HG03103 (cell line): Measurements from ENCODE around the gene PAPSS2.
"Not testable (repeated sequence)": the region's sequence is repeated elsewhere in the genome, so short reads cannot be mapped to it uniquely, and the experiment has no call there.

Experiments used
- ATAC-seq: cut with Tn5 transposase; IDR thresholded peaks from one replicate; pipeline ENCODE4 v1.9.1; 2021; ENCODE audit warnings: low read depth; ENCODE audit not compliant: unreplicated experiment

Gene PAPSS2

GRCh38 chr10:87642486-87642885 is 17.2 kb upstream of the PAPSS2 start:
- no peak for ATAC-seq

GRCh38 chr10:87642988-87643387 is 16.7 kb upstream of the PAPSS2 start:
- ATAC-seq, result no peak

- no peak for ATAC-seq
Measured at GRCh38 chr10:87643920-87644319, 15.8 kb upstream of the PAPSS2 start.

GRCh38 chr10:87644500-87644899 is 15.2 kb upstream of the PAPSS2 start:
- ATAC-seq, result not testable (repeated sequence)

GRCh38 chr10:87646192-87646909 is 13.3 kb upstream of the PAPSS2 start:
- no peak for ATAC-seq

GRCh38 chr10:87646935-87647334 is 12.7 kb upstream of the PAPSS2 start:
- no peak for ATAC-seq

- ATAC-seq, result no peak
Measured at GRCh38 chr10:87650838-87651589, 8.7 kb upstream of the PAPSS2 start.

GRCh38 chr10:87651801-87652200 is 7.9 kb upstream of the PAPSS2 start:
- ATAC-seq, result no peak

- no peak for ATAC-seq
Measured at GRCh38 chr10:87652261-87652660, 7.4 kb upstream of the PAPSS2 start.

GRCh38 chr10:87654212-87654611 is 5.5 kb upstream of the PAPSS2 start:
- ATAC-seq, result no peak

- ATAC-seq, result no peak
Measured at GRCh38 chr10:87656431-87657072, 3.1 kb upstream of the PAPSS2 start.

GRCh38 chr10:87657371-87657770 is 2.3 kb upstream of the PAPSS2 start:
- no peak for ATAC-seq

- no peak for ATAC-seq
Measured at GRCh38 chr10:87658321-87658795, 1.3 kb upstream of the PAPSS2 start.

GRCh38 chr10:87658858-87659555 is 671 bp upstream of the PAPSS2 start:
- ATAC-seq, result no peak

- no peak for ATAC-seq
Measured at GRCh38 chr10:87660484-87661133, 931 bp downstream of the PAPSS2 start.

GRCh38 chr10:87661861-87662785 is 2.4 kb downstream of the PAPSS2 start:
- no peak for ATAC-seq

GRCh38 chr10:87664276-87664701 is 4.6 kb downstream of the PAPSS2 start:
- ATAC-seq, result no peak

- no peak for ATAC-seq
Measured at GRCh38 chr10:87667493-87667892, 7.8 kb downstream of the PAPSS2 start.
